HG02885 (cell line): ENCODE data around the gene DHFR2.
"Not testable (repeated sequence)": the region's sequence is repeated elsewhere in the genome, so short reads cannot be mapped to it uniquely, and the experiment has no call there.

ENCODE experiments used
- ATAC-seq: cut with Tn5 transposase; IDR thresholded peaks from one replicate; pipeline ENCODE4 v1.9.1; 2021; ENCODE audit warnings: mild to moderate bottlenecking; ENCODE audit not compliant: unreplicated experiment, poor library complexity

Gene DHFR2

DNA sequence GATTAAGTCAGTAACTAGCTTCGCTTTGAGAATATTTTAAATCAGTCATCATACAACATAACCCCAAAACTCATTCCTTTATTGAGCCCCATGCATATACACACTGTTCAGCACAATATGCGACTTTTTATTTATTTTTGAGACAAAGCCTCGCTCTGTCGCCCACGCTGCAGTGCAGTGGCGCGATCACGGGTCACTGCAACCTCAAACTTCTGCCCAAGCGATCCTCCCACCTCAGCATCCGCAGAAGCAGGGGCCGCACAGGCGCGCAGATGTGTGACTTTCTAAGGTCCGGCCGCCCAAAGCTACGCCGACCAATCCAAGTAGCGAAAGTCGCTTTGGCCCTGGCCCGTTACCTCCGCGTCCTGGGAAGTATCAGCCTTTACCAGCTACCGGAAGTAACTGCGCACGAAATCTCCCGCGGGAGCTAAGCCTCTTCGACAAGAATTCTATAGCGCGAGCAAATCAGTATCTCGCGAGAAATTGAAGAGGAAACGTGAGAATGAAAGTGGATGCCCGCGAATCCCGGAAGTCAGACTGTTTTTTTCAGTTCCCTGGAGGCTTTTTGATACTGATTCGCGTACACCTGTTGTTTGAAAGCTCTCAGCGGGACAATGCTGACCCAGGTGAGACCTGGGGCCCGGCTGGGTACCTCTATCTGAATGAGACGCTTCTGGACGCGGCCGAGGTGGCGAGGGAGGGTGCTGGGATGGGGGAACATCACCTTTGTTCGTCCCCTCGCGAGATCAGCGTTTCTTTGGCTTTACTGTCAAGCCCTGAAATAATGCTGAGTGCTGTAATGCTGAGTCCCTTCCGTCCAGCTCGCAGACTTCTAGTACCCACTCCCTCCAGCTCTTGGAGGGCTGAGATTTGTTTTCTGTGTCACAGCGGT, at the start of gene DHFR2, which contains the start of gene NSUN3:
TSS of gene DHFR2 (minus strand) at position 404 of the 892 bp plus-strand sequence. CDS start 1,405 bp downstream, outside the sequence.
TSS of gene NSUN3 (plus strand) at position 549 of the 892 bp plus-strand sequence. CDS start at position 615, 66 bp downstream.
- ATAC-seq = peak; percentile 92

DNA sequence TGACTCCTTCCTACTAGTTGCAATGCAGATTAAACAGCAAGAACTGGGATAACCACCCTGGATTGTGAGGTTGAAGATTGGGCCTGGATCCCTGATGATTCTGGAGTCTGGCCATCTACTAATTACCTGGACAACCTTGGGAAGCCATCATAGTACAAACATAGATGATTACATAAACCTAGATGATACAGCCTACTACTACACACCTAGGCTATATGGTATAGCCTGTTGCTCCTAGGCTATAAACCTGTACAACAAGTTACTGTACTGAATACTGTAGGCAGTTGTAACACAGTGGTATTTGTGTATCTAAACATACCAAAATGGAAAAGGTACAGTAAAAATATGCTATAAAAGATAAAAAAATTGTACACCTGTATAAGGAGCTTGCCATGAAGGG, 48.1 kb upstream of the DHFR2 start:
- no peak for ATAC-seq

DNA sequence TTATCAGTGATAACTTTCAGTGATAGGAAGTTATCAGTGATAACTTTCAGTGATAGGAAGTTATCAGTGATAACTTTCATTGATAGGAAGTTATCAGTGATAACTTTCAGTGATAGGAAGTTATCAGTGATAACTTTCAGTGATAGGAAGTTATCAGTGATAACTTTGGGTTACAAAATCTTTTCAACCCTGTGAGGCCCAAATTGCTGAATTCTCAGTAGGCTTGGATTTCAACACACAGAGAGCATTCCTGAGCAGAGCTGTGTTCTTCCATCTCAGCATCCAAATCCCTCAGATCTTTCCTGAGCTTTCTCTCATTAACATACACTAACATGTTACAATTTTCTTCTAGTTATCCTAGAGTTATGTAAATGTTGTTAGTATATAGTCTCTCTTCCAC, 47.5 kb upstream of the DHFR2 start:
- ATAC-seq = not testable (repeated sequence)

DNA sequence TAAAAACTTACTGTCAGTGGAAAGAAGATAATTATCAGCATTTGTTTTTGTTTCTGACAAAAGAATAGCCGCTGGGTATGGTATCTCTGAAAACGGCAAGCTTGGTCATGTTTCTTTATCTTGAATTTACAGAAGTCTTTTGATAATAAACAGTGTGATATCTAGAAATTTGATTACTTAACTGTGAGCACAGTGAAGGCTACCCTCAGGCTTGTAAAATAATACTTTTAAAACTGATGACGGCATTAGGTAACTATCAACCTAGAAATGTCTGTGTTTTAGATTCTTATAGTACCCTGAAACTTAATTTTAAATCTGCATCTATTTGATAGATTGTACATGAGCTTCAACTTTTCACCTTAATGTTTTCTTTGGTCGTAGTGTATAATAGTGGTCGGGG, 43.6 kb upstream of the DHFR2 start:
- no peak for ATAC-seq

DNA sequence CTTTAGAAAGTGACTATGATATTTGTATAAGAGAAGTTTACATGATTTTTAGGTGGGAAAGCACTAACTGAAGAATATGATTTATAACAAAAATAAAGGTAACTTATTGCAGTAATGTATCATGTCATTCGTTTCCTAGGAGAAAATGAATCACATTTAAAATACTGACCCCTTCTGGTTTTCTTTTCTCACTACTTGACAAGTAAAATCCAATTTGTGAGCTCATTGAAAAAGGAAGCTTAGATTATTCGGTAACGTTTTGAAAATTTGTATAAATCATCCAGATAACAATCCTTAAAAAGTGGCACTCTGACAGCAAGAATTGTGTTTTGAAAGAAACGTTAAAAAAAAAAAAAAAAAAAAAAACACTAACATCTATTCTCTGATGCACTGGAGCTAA, 39.1 kb upstream of the DHFR2 start:
- ATAC-seq = no peak

DNA sequence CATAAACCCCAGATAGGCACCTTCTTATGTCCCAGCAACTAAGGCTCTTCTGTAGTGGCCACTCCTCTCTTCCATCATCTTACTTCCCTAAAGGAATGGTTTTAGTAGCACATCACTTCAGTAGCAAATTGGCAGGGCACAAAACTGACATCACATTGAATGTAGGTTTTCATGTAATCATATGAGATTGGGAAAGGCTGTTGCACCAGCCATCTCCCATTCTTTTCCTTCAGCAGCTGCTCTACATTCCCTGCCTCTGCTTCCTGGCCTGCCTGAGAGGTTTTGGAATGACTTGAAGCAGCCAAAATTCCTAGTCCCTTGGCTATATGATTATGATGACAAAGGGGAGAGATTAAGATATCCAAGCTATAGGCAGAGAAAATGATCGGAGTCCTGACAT, 36.6 kb upstream of the DHFR2 start:
- no peak for ATAC-seq

DNA sequence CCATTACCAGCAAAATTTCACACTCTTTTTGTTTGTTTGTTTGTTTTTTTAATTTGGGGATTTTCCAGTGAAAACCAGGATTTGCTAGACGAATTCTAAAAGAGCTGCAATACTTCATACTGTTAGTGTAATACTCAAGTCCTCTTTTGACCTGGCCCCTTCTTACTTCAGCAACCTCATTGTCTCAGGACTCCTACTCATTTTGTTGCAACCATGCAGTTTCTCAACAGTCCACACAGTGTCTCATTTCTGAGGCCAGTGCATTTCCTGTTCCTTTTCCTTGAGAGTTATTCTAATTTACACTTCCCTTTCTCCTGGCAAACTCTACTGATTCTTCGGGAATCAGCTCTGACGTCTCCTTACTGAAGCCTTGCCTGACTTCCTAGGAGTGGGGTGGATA, 35.7 kb upstream of the DHFR2 start:
- no peak for ATAC-seq

DNA sequence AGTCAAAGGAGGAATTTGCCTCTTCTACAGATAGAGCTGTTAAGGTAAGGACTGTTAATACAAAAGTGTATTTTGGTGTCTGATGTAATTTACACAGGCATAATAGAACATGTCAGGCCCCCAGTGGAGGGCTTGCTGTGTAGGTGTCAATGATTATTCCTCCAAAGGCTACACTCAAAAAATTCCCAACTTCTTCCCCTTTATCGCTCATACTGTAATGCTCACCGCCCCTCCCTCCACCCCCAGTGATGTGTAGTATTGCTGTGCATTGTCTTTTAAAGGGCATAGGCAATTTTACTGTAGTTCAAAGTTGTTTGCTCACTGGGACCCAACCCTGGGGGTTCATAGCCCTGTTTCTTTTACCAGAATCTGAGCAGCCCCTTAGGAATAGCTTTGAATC, 32.4 kb upstream of the DHFR2 start:
- ATAC-seq = no peak

DNA sequence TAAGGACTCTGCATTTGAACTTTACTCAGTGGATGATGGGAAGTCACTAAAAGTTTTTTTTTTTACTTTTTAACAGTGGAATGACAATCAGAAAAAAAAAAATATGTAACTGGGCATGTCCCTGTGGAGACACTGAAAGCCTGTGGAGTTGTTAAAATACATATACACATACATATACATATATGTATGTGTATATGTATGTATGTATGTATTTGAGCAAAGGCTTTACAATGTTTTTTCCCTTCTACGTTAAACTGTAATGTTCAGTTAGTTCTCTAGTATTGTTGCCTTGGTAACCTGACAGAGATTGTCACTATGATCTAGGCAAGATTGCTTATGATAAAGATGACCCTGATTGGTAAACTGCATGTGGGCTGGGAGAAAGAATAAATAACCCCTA, 30.4 kb upstream of the DHFR2 start:
- ATAC-seq = no peak

DNA sequence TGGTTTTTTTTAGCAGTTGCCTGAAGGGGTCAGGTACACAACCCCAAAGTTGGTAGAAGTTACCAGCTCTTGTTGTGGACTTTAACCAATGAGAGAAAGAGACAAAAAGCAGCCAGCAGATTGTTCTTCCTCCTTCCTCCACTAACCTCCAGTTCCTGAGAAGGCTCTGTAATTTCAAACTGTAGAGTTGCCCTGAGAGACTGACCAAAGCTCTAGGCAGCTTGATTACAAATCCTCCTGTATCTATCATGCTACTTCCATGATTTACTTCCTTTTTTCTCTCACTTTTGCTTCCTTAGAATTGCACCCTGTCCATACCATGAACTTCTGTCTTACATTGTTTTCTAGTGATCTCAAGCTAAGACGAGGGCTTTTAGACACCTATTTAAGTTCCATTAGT, 29.4 kb upstream of the DHFR2 start:
- ATAC-seq = no peak

DNA sequence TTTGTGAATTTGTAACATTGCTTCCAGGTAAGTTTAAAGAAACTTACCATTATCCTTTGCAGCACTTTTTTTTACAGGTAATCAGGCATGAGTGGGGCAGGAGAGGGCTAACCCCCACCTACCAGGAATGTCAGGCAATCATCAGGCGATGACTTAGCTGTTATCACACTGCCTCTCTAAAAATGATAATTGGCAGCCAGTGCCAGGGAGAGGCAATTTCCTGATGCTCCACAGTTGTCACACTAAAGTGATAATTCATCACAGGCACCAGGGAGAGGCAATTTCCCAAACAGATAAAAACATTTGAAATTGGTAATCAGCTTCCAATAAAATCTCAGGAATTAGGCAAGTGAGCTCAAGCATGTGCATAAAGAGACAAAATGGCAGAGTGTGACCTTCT, 26.4 kb upstream of the DHFR2 start:
- ATAC-seq = no peak

DNA sequence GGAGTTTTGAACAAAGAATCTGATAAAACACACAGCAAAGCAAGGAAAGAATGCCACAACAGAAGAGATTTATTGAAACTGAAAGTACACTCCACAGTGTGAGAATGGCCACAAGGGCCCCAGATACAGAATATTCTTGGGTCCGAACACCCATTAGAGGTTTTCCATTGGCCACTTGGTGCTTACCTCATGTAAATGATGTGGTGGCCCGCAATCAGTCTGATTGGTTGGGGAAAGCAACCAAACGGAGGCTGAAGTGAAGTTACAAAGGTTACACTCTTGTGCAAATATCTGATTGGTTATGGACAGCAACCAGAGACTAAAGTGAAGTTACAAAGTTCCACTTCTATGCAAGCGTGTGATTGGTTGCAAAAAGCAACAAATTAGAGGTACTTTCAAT, 20.5 kb upstream of the DHFR2 start:
- ATAC-seq = peak; percentile 86

DNA sequence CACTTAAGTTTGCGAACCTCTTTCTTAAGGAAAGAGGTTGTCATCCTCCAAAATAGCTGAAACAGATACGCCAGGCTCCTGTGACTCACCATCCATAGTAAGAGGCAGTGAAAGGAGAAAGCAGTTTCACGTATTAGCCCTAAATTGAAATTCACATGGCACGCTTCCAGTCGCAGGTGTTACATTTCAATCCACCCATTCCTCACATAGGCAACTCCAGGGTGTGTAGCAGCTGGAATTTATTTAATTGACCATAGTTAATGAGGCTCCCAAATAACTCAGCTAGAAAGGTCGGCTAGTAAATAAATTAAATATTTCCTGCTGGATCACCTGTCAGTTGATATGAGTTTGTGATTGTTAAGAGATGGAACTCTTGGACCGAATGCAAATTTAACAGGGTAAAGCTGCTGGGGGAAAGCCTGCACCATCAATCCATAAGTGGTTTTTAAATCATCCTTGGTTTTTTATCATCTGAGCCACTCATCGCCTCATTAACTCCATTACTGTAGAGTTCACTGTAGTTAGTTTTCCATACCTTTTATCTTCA, 19.7 kb upstream of the DHFR2 start:
- ATAC-seq = no peak

DNA sequence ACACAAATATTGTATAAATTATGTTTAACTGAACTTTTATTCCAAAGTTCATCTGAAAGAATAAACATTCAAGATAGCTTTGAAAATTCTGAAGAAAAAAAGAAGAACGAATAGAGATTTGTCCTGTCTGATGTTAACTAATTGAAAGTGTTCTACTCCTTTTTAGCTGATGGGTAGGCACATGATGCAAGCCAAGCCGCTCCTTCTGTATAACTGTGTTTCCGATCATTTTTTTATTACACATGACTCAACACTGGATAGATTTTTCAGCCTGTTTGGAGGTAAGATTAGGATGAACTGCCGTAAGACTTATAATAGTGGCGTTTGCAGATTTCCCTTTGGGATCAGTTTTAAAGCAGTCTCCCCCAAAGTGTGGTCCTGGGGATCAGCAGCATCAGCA, 19.2 kb upstream of the DHFR2 start:
- ATAC-seq = no peak

DNA sequence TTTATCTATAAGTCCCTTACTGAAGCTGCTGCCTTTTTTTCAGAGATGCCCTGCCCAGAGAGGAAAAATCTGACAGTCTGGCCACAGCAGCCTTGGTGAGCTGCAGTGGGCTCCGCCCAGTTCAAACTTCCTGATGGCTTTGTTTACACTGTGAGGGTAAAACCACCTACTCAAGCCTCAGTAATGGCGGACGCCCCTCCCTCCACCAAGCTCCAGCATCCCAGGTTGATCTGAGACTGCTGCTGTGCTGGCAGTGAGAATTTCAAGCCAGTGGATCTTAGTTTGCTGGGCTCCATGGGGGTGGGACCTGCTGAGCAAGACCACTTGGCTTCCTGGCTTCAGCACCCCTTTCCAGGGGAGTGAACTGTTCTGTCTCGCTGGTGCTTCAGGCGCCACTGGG, 17.8 kb upstream of the DHFR2 start:
- not testable (repeated sequence) for ATAC-seq

DNA sequence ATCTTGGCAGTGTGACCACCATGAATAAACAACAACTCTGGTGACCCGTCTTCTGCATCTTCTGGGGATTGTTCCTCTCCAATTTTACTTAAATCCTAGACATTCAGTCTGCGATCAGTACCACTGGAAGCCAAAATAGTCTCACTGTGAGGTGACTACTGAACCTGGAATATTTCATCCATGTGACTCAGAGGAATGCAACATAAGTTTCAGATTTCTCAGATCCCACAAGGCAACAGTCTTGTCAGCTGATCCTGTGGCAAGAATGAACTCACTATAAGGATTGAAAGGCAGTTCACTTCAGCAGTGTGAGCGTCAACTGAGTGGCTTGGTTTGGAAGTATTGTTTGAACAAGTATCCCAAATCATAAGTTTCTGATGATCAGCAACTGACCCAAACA, 13.3 kb upstream of the DHFR2 start:
- ATAC-seq = no peak

DNA sequence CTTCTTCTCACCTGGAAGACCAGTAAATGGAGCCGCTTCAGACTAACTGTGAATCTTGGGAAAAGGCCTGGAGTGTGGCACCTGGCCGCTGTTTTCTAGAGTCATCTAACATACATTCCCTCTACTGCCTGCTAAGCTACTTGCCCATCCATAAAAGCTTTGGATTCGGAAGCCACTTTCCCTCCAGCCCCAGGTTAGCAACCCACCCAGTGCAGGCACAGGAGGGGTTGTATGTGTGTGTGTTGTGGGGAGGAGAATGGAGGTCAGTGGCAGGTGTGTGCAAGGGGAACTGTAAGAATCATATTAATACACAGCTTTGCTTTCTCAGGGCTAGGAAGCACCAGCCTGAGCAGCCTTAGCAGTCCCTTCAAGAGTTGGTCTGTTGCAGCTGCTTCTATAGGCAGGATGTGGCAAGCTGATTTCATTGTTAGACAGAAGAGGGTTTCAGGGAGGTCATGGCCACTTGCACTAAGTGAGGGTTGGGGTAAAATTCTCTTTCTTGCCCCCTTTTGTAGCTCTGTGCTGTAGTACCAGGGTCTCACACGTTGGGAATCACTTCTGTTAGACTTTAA, 9.1 kb upstream of the DHFR2 start:
- peak; percentile 73 for ATAC-seq

DNA sequence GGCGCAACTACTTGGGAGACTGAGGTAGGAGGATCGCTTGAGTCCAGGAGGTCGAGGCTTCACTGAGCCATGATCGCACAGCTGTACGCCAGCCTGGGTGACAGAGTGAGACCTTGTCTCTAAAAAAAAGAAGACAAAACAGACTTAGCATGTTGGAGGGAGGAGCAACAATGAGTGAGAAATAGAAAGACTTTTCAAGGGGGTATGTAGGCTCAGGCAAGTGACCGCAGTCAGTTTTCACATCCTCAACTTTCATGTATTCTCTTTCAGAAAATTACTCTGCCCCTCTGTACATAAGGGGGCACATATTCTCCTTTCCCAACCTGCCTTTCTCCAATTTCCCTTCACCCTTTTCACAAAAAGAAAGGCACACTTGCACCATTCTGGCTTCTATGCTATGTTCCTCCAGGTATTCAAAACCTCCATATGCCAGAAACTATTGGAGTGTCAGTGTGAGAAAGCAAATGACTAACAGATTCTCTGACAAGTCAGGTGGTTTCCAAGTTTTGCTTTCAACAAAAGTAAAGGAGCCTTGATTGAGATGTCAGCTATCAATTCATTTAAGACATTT, 7.7 kb upstream of the DHFR2 start:
- peak; percentile 42 for ATAC-seq

DNA sequence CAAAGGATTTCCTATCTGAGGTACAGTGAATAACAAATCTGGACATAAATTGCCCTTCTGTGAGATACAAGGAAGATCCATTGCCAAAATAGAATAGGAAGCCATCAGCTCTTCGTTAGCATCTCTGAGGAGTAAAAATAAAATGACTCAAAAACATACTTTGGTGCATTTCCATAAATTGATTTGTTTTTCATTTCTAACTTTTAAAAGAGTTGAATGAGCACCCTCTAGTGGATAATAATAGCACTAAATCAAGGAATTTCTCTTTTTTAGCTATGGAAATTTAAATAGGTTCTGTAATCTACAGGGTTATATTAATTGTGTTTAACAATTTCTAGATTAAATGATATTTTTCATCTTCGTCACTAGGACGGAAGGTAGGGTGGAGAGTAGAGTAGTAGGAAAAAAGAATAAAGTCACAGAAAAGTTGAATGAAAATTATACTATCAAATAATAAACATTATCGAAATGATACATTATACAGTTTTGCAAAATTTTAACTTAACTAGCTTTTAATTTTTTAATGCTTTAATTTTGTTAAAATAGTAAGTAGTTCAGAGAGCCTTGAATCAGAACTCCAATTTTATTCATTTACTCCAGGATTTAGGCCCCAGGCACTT, 6.6 kb upstream of the DHFR2 start:
- no peak for ATAC-seq
